Heart left ventricle (tissue), 13 donors: ENCODE results near the gene BMPR1A.

Experiments
- POLR2A ChIP-seq, 2 donors: fragments of 450-650 bp; IDR thresholded peaks; one replicate each; pipeline ENCODE4 v1.6.1; 2017; ENCODE audit warnings: antibody characterized with exemption in 2 of 2, mild to moderate bottlenecking in 2 of 2, moderate library complexity in 2 of 2
- TF ChIP-seq, protein P1 (sequence below), 12 donors: fragments of 200-600 bp; sonication (generic) in 4 of 12; IDR thresholded peaks; one replicate each; pipeline versions ENCODE4 v1.5.0 to v1.8.0; 2018 to 2022; ENCODE audit warnings: antibody characterized with exemption in 12 of 12, mild to moderate bottlenecking in 5 of 12
- donor health status: ischemic (EF 13 %, LVEDD 7.1; RV severe dilation, severe dysfunction).
- donor health status: DM: no; HTN: yes; CAD: no.
- donor health status: DM: no; HTN: no; CAD: no.
- donor health status: ischemic (EF 25% LVEDD 6.9; RV normal size, moderate dysfunction).
- donor health status: ischemic (EF 25% LVEDD 5.7; RV mildly dilated, moderate dysfunction).
- donor health status: ischemic (EF 35%, LVEDD 5.7; RV mildly dilated, moderate dysfunction).
- donor health status: nonischemic (EF 11% LVEDD 7.7; RV severe dilation, severe dysfunction).
- donor health status: DM: yes; HTN: yes; CAD: no.
- donor health status: PGD.
- donor health status: ischemic (EF 29% LVEDD 5.4; RV normal size, mild dysfunction).
- donor health status: nonischemic (EF 23%, LVEDD 6.1; RV moderate dilation, normal function).

DNA sequence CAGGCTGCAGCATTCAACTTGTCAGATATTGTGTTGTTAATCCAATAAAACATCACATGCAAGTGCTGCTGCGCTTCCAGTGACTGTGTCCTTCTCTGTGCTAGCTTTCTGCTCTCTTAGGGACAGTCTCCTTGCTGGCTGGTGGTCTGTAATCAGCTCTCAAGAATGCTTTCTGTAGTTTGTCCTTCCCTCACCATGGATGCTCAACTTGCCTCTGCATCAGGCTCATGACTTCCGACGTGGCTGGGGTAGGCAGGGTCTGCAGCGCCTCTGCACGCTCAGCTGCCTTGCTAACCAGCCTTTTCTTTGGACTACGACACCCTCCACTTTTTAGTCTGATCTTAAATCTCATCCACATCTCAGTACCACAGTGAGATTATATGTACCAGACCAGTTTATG, 142.7 kb downstream of the BMPR1A start:
- TF ChIP-seq POLR2A (IDR thresholded peaks at IDR 0.05), result no peak
- TF ChIP-seq, protein P1, sequence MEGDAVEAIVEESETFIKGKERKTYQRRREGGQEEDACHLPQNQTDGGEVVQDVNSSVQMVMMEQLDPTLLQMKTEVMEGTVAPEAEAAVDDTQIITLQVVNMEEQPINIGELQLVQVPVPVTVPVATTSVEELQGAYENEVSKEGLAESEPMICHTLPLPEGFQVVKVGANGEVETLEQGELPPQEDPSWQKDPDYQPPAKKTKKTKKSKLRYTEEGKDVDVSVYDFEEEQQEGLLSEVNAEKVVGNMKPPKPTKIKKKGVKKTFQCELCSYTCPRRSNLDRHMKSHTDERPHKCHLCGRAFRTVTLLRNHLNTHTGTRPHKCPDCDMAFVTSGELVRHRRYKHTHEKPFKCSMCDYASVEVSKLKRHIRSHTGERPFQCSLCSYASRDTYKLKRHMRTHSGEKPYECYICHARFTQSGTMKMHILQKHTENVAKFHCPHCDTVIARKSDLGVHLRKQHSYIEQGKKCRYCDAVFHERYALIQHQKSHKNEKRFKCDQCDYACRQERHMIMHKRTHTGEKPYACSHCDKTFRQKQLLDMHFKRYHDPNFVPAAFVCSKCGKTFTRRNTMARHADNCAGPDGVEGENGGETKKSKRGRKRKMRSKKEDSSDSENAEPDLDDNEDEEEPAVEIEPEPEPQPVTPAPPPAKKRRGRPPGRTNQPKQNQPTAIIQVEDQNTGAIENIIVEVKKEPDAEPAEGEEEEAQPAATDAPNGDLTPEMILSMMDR (IDR thresholded peaks at IDR 0.05), result no peak
